Fibroblast of mammary gland (primary cell): Measurements from ENCODE around the gene DYNC2I2.

ENCODE experiments used
- DNase-seq: peaks from one replicate; pipeline ENCODE4 v3.0.0-alpha.2; 2010; ENCODE audit warnings: low read depth
- H3K4me3 ChIP-seq: 2 replicates; pipeline ENCODE4 v1.5.1; 2011; ENCODE audit warnings: low read depth, mild to moderate bottlenecking, low read length, moderate library complexity; ENCODE audit not compliant: control insufficient read depth
- CTCF ChIP-seq: conservative IDR thresholded peaks from 2 replicates; pipeline ENCODE4 v1.5.1; 2011; ENCODE audit warnings: low read depth, low read length, inconsistent platforms; ENCODE audit not compliant: control insufficient read depth, insufficient read depth

DYNC2I2 gene

DNA sequence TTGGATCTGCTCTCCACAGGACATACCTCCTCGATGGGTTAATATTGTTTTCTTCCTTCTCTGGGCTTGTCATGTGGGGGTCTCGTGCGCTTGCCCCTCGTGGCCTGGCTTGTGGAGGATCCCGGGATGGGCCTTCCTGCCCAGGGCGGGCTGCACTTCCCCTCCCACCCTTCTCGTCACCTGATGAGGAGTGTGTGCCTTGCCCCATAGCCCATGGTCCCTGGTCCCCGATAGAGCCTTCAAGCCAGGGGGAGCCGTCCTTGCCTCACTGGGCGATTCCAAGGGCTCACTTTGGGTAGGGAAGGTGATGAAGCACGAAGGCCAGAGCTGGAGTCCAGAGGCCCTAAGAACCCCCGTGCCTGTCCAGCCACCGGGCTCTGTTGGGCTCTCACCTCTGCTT, 28.7 kb downstream of the DYNC2I2 start:
- no peak for DNase-seq
- no peak overlapping the region for H3K4me3 ChIP-seq
- TF ChIP-seq CTCF, result no peak

DNA sequence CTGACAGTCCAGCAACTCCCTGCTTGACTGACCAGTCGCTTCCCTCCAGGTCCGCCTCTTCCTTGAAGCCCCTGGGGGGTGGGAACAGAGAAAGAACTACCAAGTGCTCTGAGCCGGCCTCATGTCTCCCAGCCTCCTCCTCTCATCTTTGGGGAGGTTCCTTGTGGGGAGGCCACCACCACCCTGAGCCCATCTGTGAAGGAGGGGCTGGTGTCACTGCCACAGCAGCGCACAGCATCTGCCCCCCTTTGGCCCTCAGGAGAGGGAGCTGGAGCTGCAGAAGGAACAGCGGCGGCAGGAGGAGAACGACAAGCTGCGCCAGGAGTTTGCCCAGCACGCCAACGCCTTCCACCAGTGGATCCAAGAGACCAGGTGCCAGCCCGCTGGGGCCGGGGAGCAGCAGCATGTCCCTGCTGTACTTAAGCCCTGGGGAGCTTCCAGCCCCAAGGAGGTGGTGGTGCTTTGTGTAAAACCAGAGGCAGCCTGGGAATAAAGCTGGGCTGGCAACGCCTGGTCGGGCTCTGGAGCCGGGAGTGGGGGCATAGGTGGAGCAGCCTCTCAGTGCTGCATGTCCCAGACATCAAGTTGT, 29.4 kb downstream of the DYNC2I2 start:
- no peak for DNase-seq
- no peak for TF ChIP-seq CTCF

GRCh38 chr9:128626181-128626580, 30.5 kb downstream of the DYNC2I2 start:
- no peak for DNase-seq
- no peak overlapping the region for H3K4me3 ChIP-seq
- TF ChIP-seq CTCF, result no peak

More for the DNA sequence above, 29.4 kb downstream of the DYNC2I2 start:
- no peak overlapping the region for H3K4me3 ChIP-seq

DNA sequence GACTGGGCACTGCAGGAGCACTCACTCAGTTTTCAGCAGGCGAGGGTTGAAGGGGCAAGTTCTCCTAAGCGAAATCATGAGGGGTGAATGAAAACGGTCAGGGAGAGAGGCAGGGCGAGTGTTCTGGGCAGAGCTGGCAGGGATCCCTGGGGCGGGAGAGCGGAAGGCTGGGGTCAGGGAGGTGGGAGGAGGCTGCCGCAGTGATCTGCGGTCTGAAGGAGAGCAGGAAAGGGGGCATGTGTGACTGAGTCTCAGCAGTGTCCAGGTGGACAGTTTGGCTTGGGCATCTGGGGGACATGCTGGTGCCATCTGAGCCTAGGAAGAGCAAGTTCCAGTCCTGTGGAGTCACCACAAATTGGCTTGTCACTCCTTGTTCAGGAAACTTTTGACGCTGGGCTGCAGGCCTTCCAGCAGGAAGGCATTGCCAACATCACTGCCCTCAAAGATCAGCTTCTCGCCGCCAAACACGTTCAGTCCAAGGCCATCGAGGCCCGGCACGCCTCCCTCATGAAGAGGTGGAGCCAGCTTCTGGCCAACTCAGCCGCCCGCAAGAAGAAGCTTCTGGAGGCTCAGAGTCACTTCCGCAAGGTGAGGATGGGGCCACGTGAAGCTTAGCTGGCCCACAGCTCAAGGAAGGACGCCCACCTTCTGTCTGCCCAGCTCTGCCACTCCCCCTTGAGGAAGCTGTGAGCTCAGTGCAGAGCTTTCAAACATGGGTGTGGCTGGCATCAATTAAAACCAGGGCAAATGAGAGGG, 31.1 kb downstream of the DYNC2I2 start:
- no peak overlapping the region for H3K4me3 ChIP-seq
- no peak for TF ChIP-seq CTCF

GRCh38 chr9:128624566-128624965, 32.1 kb downstream of the DYNC2I2 start:
- DNase-seq, result no peak
- H3K4me3 ChIP-seq, result no peak overlapping the region
- no peak for TF ChIP-seq CTCF

More for the DNA sequence above, 31.1 kb downstream of the DYNC2I2 start:
- DNase-seq, result peak; percentile 45

DNA sequence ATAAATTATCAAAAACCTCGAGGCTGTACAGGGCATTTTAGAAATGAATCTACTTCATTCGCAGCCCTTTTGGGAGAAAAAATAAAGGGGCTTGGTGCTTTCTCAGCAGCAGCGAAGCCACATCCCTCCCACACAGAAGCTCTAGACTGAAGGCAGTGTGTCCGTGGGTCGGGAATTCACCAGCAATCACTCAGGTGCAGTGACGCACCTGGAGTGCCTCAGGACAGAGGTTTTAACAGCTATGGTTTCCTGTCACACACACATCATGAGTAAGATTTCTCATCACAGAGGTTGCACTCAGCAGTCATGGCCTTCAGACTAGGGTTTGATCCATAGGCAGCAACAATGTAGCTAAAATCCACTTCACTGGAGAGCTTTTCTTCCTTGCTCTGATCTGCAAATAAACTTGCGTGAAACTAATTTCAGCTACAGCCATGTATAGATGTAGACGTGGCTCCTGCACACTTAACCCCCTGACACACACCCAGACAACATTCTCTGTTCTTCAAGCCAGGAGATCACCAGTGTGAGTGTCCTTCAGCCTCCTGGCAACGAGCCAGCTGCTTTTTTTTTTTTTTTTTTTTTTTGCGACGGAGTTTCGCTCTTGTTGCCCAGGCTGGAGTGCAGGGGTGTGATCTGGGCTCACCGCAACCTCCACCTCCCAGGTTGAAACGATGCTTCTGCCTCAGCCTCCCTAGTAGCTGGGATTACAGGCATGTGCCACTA, 34.8 kb downstream of the DYNC2I2 start:
- no peak for DNase-seq
- TF ChIP-seq CTCF, result no peak
- H3K4me3 ChIP-seq, result no peak overlapping the region
